Colon (tissue), 2 donors: ENCODE results near the gene ATOH8.
"Not testable (repeated sequence)": the region's sequence is repeated elsewhere in the genome, so short reads cannot be mapped to it uniquely, and the experiment has no call there.

Experiments
- FAIRE-seq: peaks from 2 replicates; lab custom pipeline; 2012; peaks lifted over from hg19 to GRCh38; lab: Jason Lieb, UNC
- donor health status: control.
- donor health status: control.

ATOH8 gene

GRCh38 chr2:85828725-85829124, 74.9 kb downstream of the ATOH8 start:
- no peak for FAIRE-seq

DNA sequence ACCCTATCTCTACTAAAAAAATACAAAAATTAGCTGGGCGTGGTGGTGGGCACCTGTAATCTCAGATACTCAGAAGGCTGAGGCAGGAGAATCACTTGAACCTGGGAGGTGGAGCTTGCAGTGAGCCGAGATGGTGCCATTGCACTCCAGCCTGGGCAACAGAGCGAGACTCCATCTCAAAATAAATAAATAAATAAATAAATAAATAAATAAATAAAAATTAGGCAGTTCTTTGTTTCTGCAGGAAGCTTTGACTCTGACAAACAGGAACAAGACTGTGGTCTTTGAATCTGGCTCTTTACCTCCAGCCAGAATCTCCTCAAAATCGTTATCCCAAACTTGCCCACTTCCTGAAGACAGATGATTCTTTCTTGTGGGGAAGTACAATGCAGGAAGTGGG, 75.6 kb downstream of the ATOH8 start:
- FAIRE-seq = not testable (repeated sequence)

DNA sequence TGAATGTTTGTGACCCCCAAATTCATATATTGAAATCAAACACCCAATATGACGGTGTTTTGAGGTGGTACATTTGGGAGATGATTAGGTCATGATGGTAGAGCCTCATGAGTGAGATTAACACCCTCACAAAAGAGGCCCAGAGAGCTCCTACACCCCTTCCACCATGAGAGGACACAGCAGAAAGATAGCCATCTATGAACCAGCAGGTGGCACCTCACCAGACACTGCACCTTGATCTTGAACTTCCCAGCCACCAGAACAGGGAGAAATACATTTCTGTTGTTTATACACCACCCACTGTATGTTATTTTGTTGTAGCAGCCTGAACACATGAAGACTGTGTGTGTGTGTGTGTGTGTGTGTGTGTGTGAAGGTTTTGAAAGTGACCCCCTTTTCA, 76.9 kb downstream of the ATOH8 start:
- no peak for FAIRE-seq

DNA sequence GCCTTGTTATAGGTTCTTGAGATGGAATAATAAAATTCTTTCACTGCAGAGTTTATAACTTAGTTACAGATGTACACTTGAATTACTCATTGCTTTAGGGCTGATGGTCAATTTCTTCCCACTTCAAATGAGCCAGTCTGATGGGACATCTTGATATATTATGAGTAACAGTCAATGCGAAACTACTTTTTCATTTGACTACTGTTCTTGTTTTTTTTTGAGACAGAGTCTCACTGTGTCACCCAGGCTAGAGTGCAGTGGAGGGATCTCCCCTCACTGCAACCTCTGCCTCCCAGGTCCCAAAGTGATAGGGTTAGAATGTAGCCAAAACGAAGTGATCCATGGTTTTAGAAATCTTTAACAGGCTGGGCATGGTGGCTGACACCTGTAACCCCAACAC, 77.9 kb downstream of the ATOH8 start:
- no peak for FAIRE-seq

GRCh38 chr2:85834466-85834865, 80.7 kb downstream of the ATOH8 start:
- no peak for FAIRE-seq
